GM19395 (cell line): ENCODE data around the gene EYS.
"Not testable (repeated sequence)": the region's sequence is repeated elsewhere in the genome, so short reads cannot be mapped to it uniquely, and the experiment has no call there.

Source experiments
- ATAC-seq: cut with Tn5 transposase; IDR thresholded peaks from one replicate; pipeline ENCODE4 v1.9.1; 2021; ENCODE audit warnings: mild to moderate bottlenecking, moderate library complexity; ENCODE audit not compliant: unreplicated experiment

EYS gene

DNA sequence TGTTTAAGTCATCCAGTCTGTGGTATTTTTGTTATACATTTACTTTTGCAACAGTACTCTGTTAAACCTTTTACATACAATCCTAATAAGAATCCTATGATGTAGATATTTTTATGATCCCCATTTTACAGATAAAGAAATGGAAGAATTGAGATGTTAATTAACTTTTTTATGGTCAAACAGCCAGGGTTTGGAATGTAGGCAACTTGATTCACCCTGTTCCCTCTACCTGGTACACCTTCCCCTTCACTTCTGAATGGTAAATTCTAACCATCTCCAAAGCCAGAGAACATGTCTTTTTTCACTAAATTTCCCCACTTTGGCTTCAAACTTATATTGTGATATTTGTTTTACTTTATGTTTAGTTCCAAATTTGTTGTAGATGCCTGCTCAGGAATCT is 1771.3 kb downstream of the EYS start:
- ATAC-seq: no peak

DNA sequence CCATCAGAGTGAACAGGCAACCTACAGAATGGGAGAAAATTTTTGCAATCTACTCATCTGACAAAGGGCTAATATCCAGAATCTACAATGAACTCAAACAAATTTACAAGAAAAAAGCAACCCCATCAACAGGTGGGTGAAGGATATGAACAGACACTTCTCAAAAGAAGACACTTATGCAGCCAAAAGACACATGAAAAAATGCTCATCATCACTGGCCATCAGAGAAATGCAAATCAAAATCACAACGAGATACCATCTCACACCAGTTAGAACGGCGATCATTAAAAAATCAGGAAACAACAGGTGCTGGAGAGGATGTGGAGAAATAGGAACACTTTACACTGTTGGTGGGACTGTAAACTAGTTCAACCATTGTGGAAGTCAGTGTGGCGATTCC is 1773.1 kb downstream of the EYS start:
- ATAC-seq: not testable (repeated sequence)

DNA sequence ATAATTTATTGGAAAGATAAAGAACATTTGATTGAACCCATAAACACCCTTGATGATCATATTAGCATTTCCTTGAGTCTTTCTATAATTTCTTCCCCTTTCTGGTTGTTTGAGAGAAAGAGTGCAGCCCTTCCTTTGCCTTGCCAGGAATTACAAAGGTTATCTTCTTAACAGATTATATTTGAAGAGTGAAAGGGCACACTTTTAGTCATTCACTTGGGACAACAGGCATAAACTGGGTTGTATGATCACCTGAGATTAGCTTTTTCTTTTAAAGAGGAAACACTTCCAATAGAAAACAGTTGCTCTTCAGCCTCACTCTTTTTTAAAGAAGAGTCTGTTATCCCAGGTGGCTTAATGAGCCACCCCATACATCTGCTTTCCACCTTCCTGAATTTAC is 1776.2 kb downstream of the EYS start:
- ATAC-seq: no peak

DNA sequence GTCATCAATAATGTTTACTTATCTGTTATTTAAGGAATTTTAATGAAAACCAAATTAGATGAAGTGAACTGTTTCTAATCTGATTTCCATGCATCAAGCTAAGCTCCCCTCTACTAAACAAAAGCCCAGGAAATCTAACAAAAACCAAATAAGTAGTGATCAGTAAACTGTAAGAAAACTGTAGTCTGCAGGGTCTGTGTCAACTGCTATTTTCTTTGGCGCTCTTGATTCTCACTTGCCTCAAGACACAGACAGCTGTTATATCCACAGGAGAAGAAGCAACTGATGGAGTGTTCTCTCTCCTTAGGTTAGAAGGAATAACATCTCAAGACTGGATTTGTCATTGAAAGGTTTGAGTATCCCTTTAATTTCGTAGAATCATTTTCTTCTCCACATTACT is 1777.9 kb downstream of the EYS start:
- ATAC-seq: no peak

DNA sequence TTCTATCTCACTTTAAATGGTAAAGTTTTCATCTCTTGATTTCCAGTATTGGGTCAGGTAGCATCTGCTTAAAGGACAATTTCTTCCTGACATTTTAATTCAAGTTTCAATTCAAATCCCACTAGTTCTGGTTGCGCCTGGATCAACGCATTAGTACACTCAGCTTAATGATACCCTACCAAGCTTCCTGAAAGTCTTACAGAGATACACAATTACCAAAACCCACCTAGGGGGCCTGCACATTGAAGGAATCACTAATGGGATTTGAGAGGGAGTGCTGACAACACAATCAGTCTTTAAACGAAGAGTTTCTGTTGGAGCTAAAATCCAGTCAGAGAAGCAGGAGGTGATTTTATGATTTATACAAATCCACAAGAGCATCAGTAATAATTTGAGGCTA is 1778.4 kb downstream of the EYS start:
- ATAC-seq: no peak

DNA sequence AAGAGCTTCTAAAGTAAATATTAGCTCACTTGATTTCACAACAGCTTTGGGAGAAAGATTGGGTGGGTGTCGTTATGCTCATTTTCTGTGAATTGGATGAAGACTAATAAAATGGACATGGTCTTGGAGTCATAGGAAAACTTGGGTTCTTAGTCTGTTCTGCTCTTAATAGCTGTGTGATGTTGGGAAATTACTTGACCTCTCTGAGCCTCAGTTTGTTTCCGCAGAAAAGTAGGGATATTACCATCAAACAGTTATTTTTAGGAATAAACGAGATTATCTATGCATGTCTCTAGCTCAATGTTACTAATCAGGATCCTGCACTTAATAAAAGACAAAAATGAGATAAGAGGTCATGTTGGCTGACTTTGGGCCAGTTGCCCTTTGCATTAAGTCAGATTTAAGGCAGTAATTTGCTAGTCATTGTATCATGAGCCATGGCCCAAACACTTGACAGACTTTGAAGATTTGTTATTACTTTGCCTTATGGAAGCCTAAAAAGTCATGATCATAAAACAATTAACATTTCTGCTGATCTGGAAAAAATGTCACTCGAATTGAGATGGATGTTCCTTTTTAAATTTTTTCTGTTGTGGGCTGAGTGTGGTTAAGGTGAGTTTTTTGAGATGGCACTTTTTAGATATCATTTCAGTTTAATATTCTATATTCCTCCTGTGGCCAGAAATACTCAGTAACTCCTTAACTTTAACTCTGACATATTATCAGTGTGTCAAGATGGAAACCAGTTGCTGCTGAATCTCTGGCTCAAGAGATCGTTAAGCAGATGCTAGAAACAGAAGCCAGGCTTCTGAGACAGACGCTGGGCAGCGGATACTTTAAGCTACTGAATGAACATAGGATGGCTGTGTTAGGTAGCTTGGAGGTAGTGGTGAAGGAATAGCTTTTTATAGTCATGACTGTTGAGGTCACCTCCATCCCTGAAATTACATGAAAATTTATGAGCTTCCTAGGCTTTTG is 1779.8 kb downstream of the EYS start:
- no peak for ATAC-seq

DNA sequence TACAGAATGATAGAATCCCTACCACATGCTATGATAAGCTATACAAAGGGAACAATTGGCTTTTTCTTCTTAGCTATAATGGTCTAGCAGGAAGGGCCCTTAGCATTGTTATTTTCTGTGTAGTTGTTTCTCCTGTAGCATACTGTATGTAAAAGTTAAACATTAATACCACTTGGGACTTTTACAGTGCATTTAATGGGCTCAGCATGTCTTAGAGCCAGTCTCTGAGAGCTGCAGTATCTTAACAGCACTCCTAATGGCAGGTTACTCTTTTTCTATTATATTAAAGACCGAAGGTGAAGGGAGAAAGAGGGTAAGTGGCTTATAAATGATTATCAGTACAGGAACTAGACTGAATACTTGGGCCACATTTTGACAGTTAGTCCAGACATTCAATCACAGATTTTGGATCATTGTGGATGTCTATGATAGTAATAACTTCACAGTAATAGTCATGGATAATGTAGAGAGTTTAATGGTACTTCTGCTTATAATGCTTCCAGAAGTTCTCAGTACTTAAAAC is 1780.7 kb downstream of the EYS start:
- ATAC-seq: no peak

DNA sequence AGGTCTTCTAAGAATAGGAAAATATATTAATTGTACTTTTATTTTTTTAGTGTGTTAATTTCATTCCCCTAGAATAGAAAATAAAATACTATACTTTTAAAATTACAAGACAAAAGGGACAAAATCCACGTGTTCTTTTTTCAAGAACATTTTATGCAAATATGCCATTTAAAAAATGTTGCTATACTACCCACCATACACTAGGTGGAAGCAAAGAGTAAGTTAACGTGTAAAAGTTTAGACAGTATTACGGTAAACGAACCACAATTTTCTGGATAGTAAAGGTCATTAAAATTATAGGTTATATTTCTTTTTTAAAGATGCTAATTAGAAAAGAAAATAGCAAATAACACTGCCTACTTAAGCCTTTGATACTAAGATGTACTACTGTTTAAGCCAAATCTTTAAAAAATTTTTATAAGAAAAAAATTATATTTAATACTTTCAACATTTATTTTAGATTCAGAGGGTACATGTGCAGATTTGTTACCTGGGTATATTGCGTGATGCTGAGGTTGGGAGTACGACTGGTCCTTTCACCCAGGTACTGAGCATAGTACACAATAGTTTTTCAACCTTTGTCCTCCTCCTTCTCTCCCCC is 1783.8 kb downstream of the EYS start:
- peak; percentile 77 for ATAC-seq

DNA sequence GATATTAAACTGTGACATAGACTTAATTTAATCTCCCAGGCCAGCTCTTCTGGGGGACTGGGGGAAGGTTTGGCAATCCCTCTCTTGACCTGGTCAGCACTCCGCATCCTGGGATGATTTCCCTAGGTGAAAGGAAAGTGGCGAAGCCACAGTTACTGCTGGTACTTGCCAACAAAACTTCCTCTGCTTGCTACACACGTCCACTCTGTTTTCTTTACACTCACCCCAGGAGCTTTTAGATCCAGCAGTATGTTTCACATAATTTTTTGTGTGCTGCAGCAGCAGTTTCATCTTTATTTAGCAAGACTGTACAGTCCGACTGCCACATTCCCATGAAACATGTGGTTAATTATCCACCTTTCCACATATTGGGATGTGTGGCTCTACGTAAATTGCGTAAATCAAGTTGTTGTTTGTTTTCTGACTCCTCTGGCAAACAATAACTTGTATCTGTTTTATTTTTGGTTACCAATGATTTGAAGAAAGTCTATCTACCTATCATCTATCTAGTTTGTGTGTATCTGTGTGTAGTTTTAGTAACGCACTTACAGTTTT is 1787.4 kb downstream of the EYS start:
- no peak for ATAC-seq

DNA sequence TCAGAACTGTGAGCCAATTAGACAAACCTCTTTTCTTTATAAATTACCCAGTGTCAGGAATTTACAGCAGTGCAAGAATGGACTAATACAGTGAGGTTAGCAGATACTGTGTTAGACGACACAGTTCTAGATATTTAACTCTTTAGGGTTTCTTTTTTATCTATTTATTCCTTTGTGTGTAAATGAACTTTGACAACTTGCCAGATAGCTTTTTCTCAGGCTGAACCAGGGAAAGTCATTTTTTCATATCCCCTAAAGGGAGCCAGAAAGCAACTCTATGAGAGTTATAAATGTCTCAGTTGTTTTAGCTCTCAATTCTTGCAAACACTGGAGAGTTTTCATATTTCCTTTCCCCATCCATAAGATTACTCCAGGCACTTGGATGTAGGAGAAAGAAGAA is 1794.1 kb downstream of the EYS start:
- no peak for ATAC-seq

DNA sequence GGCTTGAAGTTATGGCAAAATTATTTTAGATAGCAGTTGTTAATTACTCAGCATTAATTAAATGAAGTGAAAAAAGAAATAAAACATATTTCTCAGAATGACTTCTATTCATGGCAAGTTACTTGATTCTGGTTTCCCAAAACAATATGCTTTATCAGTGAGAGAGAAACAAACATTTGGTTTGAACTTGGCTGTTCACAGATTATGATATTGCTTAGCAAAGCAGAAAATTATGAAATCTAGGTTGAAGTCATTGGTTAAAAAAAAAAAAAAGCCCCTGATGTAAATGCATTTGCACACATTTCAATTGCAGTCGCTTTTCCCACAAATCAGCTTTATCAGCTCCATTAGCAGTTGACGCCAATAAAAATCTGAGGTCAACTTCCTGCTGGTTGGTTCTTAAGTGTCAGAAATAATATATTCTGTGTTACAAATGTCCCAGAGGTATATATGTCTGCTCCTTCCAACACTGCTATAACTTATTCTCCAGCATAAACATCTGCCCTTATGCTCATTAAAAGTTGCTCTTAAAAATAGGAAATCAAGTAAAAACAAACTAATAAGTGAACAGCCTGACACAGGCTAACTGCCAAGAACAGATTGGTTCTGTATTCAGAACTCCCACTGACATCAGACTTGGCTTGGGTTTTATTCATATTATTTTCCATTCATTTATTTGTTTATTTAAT is 1796.0 kb downstream of the EYS start:
- ATAC-seq: no peak

DNA sequence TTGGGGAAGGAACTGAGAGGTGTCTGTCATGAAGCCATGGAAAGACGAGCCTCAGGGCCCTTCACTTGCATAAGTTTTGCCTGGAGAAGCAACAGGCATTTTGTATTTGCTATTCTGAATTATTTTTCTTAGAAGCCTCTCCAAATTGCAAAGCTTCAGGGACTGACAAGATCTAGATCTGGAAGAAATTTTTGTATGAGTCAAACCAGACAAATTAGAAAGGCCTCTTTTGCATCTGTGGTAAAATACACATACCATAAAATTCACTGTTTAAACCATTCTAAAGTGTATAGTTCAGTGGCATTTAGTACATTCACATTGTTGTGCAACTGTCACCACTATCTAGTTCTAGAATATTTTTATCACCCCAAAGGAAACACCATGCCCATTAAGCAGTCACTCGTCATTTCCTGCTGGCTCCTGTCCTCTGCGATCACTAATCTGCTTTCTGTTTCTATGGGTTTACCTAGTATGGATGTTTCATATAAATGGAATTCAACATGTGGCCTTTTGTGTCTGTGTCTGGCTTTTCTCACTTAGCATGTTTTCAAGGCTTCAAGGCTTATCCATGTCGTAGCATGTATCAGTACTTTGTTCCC is 1802.3 kb downstream of the EYS start:
- ATAC-seq: no peak

DNA sequence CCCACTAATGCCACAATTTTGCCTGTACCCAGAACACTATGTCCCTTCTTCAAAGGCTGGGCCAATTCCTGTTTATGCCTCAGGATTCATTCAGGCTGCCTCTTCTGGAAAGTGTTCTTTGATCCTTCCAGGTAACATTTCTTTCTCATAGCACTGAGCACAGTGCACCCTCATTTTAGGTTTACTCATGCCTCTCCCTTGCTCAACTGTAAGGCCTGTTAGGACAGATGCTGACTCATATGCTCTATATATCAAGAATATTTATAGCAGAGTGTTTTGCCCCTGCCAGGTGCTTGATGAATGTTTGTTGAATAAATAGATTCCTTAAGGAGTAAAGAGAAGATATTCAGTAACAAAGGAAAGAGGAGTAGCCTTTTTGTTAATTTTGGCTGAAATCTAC is 1807.5 kb downstream of the EYS start:
- ATAC-seq: no peak

DNA sequence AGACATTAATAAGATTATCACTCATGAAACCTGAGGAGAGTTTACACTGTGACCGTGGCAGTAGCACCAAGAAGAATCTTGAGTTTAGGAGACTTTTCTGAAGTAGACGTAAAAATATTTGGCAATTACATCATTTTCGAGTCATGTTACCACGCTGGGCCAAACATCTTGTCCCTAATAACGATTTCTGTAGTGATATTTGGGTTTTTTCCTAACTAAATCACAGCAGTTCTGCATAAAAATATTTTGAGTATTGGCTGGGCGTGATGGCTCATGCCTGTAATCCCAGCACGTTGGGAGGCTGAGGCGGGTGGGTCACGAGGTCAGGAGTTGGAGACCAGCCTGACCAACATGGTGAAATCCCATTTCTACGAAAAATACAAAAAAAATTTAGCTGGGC is 1809.1 kb downstream of the EYS start:
- ATAC-seq: no peak

DNA sequence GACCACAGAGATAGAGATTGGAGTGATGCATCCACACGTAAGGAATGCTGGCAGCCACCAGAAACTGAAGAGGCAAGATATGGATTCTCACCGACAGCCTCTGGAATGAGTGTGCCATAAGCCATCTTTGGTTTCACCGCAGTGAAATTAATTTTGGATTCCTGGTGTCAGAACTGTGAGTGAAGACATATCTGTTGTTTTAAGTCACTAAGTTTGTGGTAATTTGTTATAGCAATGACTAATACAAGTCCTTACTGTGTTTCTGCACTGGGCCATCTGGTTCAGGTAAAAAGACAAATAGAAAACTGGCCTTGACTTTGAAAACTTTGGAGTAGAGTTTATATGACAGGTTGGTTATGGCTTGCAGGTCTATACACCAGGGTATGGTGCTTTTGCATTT is 1809.6 kb downstream of the EYS start:
- no peak for ATAC-seq

DNA sequence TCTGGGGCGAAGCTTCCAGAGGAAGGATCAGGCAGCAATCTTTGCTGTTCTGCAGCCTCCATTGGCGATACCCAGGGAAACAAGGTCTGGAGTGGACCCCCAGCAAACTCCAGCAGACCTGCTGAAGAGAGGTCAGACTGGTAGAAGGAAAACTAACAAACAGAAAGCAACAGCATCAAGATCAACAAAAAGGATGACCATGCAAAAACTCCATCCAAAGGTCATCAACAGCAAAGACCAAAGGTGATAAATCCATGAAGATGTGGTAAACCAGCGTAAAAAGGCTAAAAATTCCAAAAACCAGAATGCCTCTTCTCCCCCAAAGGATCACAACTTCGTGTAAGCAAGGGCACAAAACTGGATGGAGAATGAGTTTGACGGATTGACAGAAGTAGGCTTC is 1818.6 kb downstream of the EYS start:
- ATAC-seq: no peak

DNA sequence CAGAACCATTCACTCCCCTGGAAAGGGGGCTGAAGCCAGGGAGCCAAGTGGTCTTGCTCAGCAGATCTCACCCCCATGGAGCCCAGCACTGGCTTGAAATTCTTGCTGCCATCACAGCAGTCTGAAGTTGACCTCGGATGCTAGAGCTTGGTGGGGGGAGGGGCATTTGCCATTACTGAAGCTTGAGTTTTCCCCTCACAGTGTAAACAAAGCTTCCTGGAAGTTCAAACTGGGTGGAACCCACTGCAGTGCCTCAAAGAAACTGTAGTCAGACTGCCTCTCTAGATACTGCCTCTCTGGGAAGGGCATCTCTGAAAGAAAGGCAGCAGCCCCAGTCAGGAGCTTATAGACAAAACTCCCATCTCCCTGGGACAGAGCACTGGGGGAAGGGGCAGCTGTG is 1819.2 kb downstream of the EYS start:
- not testable (repeated sequence) for ATAC-seq

DNA sequence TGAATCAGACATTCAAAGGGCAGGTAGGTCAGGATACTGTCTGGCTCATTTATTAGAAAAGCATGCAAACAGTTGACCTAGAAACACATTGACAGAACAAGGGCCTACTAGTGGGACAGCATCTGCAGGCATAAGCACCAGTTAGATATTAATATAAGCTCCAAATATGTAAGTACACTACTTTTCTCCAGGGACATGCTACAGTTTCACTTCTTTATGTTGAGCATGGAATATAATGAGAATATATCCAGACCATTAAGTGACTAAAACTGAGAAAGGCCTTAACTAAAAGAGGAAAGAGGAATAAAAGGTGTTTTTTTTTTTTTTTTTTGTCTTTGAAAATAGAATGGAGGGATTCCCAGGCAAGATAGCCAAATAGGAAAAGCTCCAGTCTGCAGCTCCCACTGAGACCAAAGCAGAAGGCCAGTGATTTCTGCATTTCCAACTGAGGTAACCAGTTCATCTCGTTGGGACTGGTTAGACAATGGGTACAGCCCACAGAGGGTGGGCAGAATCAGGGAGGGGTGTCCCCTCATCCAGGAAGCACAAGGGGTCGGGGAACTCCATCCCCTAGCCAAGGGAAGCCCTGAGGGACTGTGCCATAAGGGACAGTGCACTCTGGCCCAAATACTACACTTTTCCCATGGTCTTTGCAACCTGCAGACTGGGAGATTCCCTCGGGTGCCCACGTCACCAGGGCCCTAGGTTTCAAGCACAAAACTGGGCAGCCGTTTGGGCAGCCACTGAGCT is 1819.8 kb downstream of the EYS start:
- no peak for ATAC-seq

DNA sequence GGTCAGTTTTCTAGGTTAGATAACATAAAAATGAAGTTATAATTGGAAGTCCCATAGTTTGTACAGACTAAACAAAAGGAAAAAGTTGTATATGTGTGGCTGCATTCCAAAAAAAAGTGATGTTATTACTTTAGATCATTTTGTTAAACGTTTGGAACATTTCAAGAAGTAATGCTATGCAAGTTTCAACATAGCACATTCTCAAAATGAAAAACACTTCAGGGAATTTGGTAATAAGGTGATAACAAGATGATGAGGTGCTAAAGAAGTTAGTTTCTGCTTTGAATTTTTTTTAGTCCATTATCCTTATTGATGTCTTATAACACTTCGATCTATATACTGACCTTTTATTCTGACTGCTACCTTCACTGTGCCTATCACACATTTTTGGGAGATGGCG is 1820.7 kb downstream of the EYS start:
- ATAC-seq: no peak

DNA sequence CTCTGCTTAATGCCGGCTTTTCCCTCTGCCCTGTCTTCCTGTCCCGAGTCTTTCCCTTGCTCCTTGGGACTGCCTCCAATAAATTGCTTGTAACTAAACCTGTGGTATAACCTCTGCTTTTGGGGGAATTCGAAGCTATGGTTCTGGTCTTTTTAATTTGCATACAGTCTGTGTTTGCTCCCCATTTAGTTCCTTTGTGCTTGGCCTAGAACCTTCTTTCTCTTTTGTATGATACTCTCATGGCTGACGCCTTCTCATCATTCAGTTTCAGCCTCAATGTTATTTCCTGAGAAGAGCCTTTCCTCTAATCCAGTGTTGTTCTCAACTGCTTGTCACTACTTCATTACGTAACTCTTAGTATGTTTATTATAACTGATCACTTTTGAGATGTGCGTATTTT is 1823.4 kb downstream of the EYS start:
- peak; percentile 61 for ATAC-seq
